NCI-H2107 treated with DMSO at 0.1 percent for 48 hours (cell line): ENCODE results near the gene VEZT.
A peak's percentile ranks its signal among the peaks of the same experiment; 100 is the strongest.
"Not testable (repeated sequence)": the region's sequence is repeated elsewhere in the genome, so short reads cannot be mapped to it uniquely, and the experiment has no call there.

Experiments used
- DNase-seq: peaks from one replicate; lab custom pipeline; 2025; ENCODE audit not compliant: unreplicated experiment; lab: John Stamatoyannopoulos, UW

VEZT gene

GRCh38 chr12:95318071-95318545 is 100.5 kb downstream of the VEZT start:
- no peak for DNase-seq

- DNase-seq: no peak
These were observed 102.2 kb downstream of the VEZT start for GRCh38 chr12:95319694-95320331.

GRCh38 chr12:95321516-95322246 is 104.1 kb downstream of the VEZT start:
- DNase-seq: no peak

- DNase-seq: no peak
These were observed 104.7 kb downstream of the VEZT start for GRCh38 chr12:95322326-95322725.

- no peak for DNase-seq
These were observed 105.6 kb downstream of the VEZT start for GRCh38 chr12:95323212-95323611.

- DNase-seq: not testable (repeated sequence)
These were observed 106.6 kb downstream of the VEZT start for GRCh38 chr12:95324246-95324645.

- DNase-seq: no peak
These were observed 107.9 kb downstream of the VEZT start for GRCh38 chr12:95325501-95325900.

- DNase-seq: no peak
These were observed 108.8 kb downstream of the VEZT start for GRCh38 chr12:95326445-95326844.

GRCh38 chr12:95326855-95327254 is 109.2 kb downstream of the VEZT start:
- DNase-seq: no peak

- no peak for DNase-seq
These were observed 111.1 kb downstream of the VEZT start for GRCh38 chr12:95328708-95329107.

- DNase-seq: no peak
These were observed 118.3 kb downstream of the VEZT start for GRCh38 chr12:95335948-95336347.

GRCh38 chr12:95336387-95337067 is 118.9 kb downstream of the VEZT start:
- DNase-seq: peak; percentile 73

- DNase-seq: no peak
These were observed 119.5 kb downstream of the VEZT start for GRCh38 chr12:95337146-95337545.

- no peak for DNase-seq
These were observed 121.6 kb downstream of the VEZT start for GRCh38 chr12:95339086-95339788.

- DNase-seq: no peak
These were observed 124.4 kb downstream of the VEZT start for GRCh38 chr12:95342008-95342407.

- no peak for DNase-seq
These were observed 126.0 kb downstream of the VEZT start for GRCh38 chr12:95343461-95344230.

GRCh38 chr12:95349291-95349690 is 131.7 kb downstream of the VEZT start:
- DNase-seq: no peak

GRCh38 chr12:95351748-95352147 is 134.1 kb downstream of the VEZT start:
- no peak for DNase-seq
